Vagina (tissue), 2 donors: ENCODE data around the gene SWAP70. TPM values are rescaled to one million over a fixed set of nuclear protein-coding genes. Genes with fewer than 3 reads are reported as not detected.

ENCODE experiments used
- DNase-seq, 2 donors: peaks; one replicate each; pipeline ENCODE4 v3.0.0-alpha.2; 2017; ENCODE audit errors: extremely low spot score in 2 of 2
- H3K27ac ChIP-seq: fragments of 200-600 bp; sonication (generic); one replicate; pipeline ENCODE4 v1.5.1; 2019
- H3K27me3 ChIP-seq: fragments of 200-600 bp; sonication (generic); one replicate; pipeline ENCODE4 v1.5.1; 2019
- H3K36me3 ChIP-seq, 2 donors: fragments of 200-600 bp; sonication (generic); one replicate each; pipeline ENCODE4 v1.5.1; 2017 to 2019
- H3K4me1 ChIP-seq: fragments of 200-600 bp; sonication (generic); one replicate; pipeline ENCODE4 v1.5.1; 2019
- H3K4me3 ChIP-seq, 2 donors: fragments of 200-600 bp; sonication (generic); 1 replicate in 1 of 2; 2 replicates in 1 of 2; pipeline ENCODE4 v1.5.1; 2016 to 2019
- H3K9me3 ChIP-seq: fragments of 200-600 bp; sonication (generic); one replicate; pipeline ENCODE4 v1.5.1; 2019
- CTCF ChIP-seq, 3 experiments: fragments of 450-650 bp in 2 of 3; fragments of 200-600 bp in 1 of 3; sonication (generic) in 1 of 3; IDR thresholded peaks; one replicate each; pipeline ENCODE4 v1.5.1; 2017 to 2019; ENCODE audit warnings: antibody characterized with exemption in 3 of 3, mild to moderate bottlenecking in 2 of 3, moderate library complexity in 2 of 3
- POLR2A ChIP-seq, 2 donors: fragments of 450-650 bp; IDR thresholded peaks; one replicate each; pipeline ENCODE4 v1.6.1; 2017; ENCODE audit warnings: antibody characterized with exemption in 2 of 2, mild to moderate bottlenecking in 2 of 2, moderate library complexity in 2 of 2
- POLR2AphosphoS5 ChIP-seq, 2 donors: sonication (generic); formaldehyde crosslinking; IDR thresholded peaks; one replicate each; pipeline ENCODE4 v1.9.0; 2017; ENCODE audit warnings: antibody characterized with exemption in 2 of 2, mild to moderate bottlenecking in 2 of 2, low read depth in 1 of 2; ENCODE audit not compliant: insufficient read depth in 1 of 2
- intact Hi-C: fragments of 100-400 bp; cut with DNase I; formaldehyde crosslinking; loops from one replicate; pipeline ENCODE4 v1.15.1; 2023
- total RNA-seq: library from RNA; depleted of rRNA; stranded (reverse); fragments of >200 nt; gene quantifications from one replicate; pipeline ENCODE4 v1.2.3, GENCODE V29; 2016

Gene SWAP70
- total RNA-seq, 1 donor from 2014 or later, result 32.2 TPM

- Histone ChIP-seq H3K9me3 (no peaks in the 10 kb centered on the region), H3K27me3 (no peaks in the 10 kb centered on the region), H3K36me3 (peaks cover 0 to 24% of the 10 kb centered on the region in 2 donors), H3K4me3 (no peak overlapping the region), H3K4me1 (no peaks in the 10 kb centered on the region), H3K27ac (peak overlapping the region; percentile 7)
- no peak for DNase-seq
- TF ChIP-seq POLR2AphosphoS5 (IDR thresholded peaks at IDR 0.05; ENCODE audit: insufficient read depth in 1 of 2, low read depth in 1 of 2), result no peak
- TF ChIP-seq CTCF (IDR thresholded peaks at IDR 0.05), result no peak
- TF ChIP-seq POLR2A (IDR thresholded peaks at IDR 0.05), result no peak
- intact Hi-C loops, result no loop called here
Observed at GRCh38 chr11:9747828-9748227, 84.0 kb downstream of the SWAP70 start.

- Histone ChIP-seq H3K9me3 (no peaks in the 10 kb centered on the region), H3K27ac (peak overlapping the region; percentile 7), H3K36me3 (peaks cover 0 to 24% of the 10 kb centered on the region in 2 donors), H3K4me3 (no peak overlapping the region), H3K27me3 (no peaks in the 10 kb centered on the region), H3K4me1 (peaks cover 5% of the 10 kb centered on the region)
- no peak for TF ChIP-seq POLR2A (IDR thresholded peaks at IDR 0.05)
- peak in 1 of 2 donors; percentile 25 for TF ChIP-seq POLR2AphosphoS5 (IDR thresholded peaks at IDR 0.05; ENCODE audit: insufficient read depth in 1 of 2, low read depth in 1 of 2)
- intact Hi-C loops, result no loop called here
- DNase-seq, result no peak
Observed at GRCh38 chr11:9748361-9748970, 84.6 kb downstream of the SWAP70 start.

GRCh38 chr11:9750551-9750950 is 86.7 kb downstream of the SWAP70 start:
- no peaks in the 10 kb centered on the region for H3K9me3 ChIP-seq
- no peak for DNase-seq
- H3K36me3 ChIP-seq, result peaks cover 0 to 24% of the 10 kb centered on the region in 2 donors
- intact Hi-C loops, result loop anchor here (10.0 kb wide), 1 partner anchor 136 kb away; no protein-coding TSS in a partner anchor
- H3K4me1 ChIP-seq, result peaks cover 23% of the 10 kb centered on the region
- no peak overlapping the region for H3K4me3 ChIP-seq
- no peaks in the 10 kb centered on the region for H3K27me3 ChIP-seq
- peak overlapping the region; percentile 22 for H3K27ac ChIP-seq
- TF ChIP-seq POLR2A (IDR thresholded peaks at IDR 0.05), result no peak
- no peak for TF ChIP-seq CTCF (IDR thresholded peaks at IDR 0.05)
- TF ChIP-seq POLR2AphosphoS5 (IDR thresholded peaks at IDR 0.05; ENCODE audit: insufficient read depth in 1 of 2, low read depth in 1 of 2), result no peak

- H3K36me3 ChIP-seq, result peaks cover 0 to 18% of the 10 kb centered on the region in 2 donors
- H3K4me3 ChIP-seq, result no peak overlapping the region
- no peaks in the 10 kb centered on the region for H3K9me3 ChIP-seq
- no peak overlapping the region for H3K27ac ChIP-seq
- peaks cover 38% of the 10 kb centered on the region for H3K4me1 ChIP-seq
- no peak for TF ChIP-seq CTCF (IDR thresholded peaks at IDR 0.05)
- no peaks in the 10 kb centered on the region for H3K27me3 ChIP-seq
- DNase-seq, result no peak
- intact Hi-C loops, result loop anchor here (10.0 kb wide), 1 partner anchor 137 kb away; no protein-coding TSS in a partner anchor
Observed at GRCh38 chr11:9752091-9752490, 88.2 kb downstream of the SWAP70 start.

GRCh38 chr11:9753021-9753420 is 89.1 kb downstream of the SWAP70 start:
- no peaks in the 10 kb centered on the region for H3K9me3 ChIP-seq

More at GRCh38 chr11:9753021-9753420, 89.1 kb downstream of the SWAP70 start:
- peak overlapping the region; percentile 80 for H3K27ac ChIP-seq
- no peak for DNase-seq
- TF ChIP-seq POLR2A (IDR thresholded peaks at IDR 0.05), result no peak
- no peak for TF ChIP-seq POLR2AphosphoS5 (IDR thresholded peaks at IDR 0.05; ENCODE audit: insufficient read depth in 1 of 2, low read depth in 1 of 2)
- no peak for TF ChIP-seq CTCF (IDR thresholded peaks at IDR 0.05)
- intact Hi-C loops, result loop anchor here (10.0 kb wide), 1 partner anchor 138 kb away; no protein-coding TSS in a partner anchor
- peaks cover 47% of the 10 kb centered on the region for H3K4me1 ChIP-seq
- H3K4me3 ChIP-seq, result no peak overlapping the region
- peaks cover 0 to 18% of the 10 kb centered on the region in 2 donors for H3K36me3 ChIP-seq
- H3K27me3 ChIP-seq, result no peaks in the 10 kb centered on the region
